Measurements from ENCODE around the gene PTPRG.

GRCh38 chr3:62180514-62180913 is 619.1 kb downstream of the PTPRG start:
- TF ChIP-seq CTCF (IDR thresholded peaks at IDR 0.05): no peak
- TF ChIP-seq POLR2A (IDR thresholded peaks at IDR 0.05): no peak
